Cerebellar nuclear complex (tissue), 1 donor: Measurements from ENCODE around the gene MAP1B.

Experiments used
- DNase-seq, 2 experiments: peaks; one replicate each; lab custom pipeline; 2025; lab: John Stamatoyannopoulos, UW

Gene MAP1B

DNA sequence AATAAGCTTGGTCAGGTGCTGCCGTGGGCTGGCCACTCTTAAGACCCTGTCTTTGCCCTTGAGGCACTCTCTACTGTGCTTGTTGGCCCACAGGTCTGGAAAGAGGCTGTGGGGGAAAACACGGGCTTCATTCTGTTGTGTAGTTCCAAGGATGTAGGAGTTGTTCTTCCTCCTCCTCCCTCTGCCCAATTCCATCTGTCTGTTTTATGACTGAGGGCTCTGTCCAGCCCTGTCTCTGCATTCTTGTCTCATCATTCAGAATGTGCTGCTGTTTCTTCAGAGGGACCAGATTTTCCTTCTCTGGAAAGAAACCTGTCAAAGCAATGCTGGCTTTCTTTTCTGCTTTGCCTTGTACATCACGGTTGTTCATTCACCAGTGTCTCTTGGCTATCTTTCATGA lies 84.1 kb downstream of the MAP1B start:
- DNase-seq: no peak

DNA sequence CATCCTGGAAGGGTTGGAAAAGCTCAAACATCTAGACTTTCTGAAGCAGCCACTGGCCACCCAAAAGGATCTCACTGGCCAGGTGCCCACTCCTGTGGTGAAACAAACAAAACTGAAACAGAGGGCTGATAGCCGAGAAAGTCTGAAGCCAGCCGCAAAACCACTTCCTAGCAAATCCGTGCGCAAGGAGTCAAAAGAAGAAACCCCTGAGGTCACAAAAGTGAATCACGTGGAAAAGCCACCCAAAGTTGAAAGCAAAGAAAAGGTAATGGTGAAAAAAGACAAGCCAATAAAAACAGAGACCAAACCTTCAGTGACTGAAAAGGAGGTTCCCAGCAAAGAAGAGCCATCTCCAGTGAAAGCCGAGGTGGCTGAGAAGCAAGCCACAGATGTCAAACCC lies 87.6 kb downstream of the MAP1B start:
- no peak for DNase-seq

DNA sequence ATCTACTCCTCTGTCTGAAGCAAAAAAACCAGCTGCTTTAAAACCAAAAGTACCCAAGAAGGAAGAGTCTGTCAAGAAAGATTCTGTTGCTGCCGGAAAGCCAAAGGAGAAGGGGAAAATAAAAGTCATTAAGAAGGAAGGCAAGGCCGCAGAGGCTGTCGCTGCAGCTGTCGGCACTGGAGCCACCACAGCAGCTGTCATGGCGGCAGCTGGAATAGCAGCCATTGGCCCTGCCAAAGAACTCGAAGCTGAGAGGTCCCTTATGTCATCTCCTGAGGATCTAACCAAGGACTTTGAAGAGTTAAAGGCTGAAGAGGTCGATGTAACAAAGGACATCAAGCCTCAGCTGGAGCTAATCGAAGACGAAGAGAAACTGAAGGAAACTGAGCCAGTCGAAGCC lies 88.3 kb downstream of the MAP1B start:
- DNase-seq: no peak

DNA sequence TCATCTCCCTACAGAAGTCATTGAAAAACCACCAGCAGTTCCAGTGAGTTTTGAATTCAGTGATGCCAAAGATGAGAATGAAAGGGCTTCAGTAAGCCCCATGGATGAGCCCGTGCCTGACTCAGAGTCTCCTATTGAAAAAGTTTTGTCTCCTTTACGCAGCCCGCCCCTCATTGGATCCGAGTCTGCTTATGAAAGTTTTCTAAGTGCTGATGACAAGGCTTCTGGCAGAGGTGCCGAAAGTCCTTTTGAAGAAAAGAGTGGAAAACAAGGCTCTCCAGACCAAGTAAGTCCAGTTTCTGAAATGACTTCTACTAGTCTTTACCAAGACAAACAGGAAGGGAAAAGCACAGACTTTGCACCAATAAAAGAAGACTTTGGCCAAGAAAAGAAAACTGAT lies 90.1 kb downstream of the MAP1B start:
- DNase-seq: no peak

DNA sequence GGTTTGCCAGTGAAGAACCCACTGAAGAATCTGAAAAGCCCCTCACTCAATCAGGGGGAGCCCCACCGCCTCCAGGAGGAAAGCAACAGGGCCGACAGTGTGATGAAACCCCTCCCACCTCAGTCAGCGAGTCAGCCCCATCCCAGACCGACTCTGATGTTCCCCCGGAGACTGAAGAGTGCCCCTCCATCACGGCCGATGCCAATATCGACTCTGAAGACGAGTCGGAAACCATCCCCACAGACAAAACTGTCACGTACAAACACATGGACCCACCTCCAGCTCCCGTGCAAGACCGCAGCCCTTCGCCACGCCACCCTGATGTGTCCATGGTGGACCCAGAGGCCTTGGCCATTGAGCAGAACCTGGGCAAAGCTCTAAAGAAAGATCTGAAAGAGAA lies 92.4 kb downstream of the MAP1B start:
- DNase-seq: no peak

DNA sequence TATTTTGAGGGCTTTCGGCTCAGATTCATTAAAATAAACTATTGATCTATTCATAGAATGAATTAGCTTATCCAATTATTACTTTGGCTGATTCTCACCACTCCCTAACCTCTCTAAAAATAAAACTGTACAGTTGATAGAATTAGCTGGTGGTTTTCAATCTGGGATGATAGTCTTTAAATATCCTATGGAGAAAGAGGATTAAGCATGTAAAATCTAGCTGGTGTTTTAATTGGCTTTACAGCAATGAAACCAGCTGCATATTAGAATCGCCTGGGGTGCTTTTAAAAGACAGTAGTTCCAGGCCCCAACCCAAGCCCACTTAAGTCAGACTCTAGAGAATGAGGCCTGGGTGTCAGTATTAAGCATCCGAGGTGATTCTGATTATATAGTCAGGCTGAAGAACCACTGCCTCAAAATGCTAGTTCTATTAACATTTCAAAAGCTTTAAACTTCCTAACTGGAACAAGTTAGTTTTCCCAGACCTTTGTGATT lies 95.1 kb downstream of the MAP1B start:
- no peak for DNase-seq

DNA sequence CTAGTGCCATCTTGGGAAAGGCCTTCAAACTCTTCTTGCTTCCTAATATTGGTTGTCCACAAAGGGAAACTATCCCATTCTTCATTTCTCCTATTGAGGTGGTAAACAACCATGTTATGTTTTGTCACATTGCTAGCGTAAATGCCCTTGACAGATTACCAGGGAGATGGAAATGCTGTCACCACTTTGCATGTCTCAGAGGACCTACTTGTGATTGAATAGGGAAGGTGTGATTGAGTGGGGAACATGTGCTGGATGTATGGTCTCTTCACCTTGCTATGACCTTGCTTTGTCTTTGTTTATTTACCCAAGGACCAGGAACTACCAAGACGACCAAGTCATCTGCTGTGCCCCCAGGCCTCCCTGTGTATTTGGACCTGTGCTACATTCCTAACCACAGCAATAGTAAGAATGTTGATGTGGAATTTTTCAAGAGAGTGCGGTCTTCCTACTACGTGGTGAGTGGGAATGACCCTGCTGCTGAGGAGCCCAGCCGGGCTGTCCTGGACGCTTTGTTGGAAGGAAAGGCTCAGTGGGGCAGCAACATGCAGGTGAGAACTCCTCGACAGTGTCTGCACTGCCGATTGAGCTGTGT lies 96.1 kb downstream of the MAP1B start:
- DNase-seq: no peak

DNA sequence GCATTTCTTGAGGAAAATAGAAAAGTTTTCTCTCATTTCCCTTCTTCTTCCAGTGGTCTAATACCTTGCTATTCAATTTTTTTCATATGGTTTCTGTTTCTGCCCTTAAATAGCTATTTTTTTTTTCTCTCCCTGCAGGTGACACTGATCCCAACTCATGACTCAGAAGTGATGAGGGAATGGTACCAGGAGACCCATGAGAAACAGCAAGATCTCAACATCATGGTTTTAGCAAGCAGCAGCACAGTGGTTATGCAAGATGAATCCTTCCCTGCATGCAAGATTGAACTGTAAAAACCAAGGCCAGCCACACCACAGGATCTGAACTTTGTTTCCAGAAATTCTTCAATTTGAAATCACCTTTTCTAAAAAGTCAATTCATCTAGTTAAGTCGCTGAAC lies 97.7 kb downstream of the MAP1B start:
- no peak for DNase-seq

DNA sequence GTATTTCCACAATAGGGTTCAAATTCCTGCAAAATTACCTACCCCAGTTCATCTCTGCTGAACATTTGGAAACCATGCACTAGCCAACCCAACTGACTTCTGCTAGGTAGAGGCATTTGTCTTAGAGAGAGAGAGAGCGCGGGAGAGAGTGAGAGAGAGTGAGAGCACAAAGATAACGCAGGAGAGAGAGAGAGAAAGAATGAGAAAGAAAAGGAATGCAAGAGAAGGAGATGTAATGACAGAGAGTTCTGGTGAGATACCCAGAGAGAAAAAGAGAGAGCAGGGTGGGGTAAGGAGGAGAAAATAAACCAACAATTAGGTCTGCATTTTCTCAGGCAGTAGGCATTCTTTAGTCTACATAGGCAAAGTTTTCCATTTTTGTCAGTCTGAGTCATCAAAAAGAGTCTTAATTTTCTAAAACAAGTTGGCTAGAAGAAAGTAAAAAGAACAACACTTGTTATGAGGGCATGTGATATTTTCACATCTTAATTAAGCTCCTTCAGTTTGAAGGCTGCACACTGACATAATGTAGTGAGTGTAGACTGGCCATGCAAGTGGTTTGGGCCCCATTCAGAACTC lies 98.2 kb downstream of the MAP1B start:
- no peak for DNase-seq

DNA sequence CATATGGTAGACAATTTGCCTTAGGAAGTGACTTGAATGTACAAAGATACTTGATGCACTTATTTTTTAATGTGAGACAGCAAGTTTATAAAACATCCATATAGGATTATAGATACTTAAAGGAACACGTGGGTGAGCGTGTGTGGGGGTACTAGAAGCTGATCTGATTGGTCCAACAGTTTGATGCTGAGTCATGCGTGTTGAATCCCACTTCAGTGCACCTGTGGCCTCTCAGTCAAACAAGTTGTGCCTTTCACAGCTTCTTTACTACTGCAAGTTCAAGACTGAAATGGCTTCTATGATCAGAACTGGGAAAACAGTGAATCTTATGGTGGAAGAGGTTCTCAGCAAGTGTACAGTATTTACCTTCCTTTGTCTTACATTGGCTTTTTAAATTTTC lies 98.9 kb downstream of the MAP1B start:
- no peak for DNase-seq

DNA sequence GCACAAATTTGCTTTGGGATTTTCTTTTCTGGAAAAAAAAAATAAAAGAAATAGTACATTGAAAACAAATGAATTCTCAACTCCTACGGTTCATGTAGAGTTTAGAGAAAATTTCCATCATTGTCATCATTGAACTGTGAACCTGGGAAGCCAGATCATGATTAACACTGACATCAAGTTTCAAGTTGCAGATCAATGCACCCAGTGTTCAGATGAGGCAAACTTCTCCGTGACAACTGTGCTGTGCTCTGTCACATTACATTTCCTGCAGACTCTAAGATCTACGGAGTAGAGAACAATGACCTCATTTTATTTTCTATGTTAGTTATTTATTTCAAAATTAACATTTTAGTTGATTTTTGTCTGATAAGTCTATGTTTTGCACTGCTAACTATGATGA lies 99.7 kb downstream of the MAP1B start:
- no peak for DNase-seq

DNA sequence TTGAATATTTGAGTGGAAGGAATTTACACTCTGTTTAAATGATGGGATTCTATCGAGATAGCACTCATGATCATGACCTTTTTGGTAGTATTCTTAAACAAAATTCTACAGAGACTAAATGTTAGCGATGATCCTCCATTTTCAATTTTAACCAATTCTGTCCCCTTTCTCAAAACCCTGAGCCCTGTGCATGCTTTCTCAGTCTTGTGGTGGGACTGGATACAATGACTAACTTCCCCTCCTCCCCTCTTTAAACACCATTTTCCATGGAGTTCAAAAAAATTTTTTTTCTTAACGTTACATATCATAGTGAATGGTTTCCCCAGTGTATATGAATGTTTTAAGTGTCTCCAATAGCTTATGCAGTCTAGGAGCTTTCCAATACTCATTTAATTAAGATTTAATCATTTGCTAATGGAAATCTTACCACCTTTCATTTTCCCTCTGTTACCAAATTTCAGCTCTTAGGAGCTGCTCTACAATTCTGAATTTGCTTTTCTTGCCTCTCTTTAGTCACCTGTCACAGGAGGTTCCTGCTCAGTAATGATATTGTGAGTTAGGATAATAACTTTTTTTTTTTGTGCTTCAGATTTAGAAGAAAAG lies 101.2 kb downstream of the MAP1B start:
- DNase-seq: no peak

DNA sequence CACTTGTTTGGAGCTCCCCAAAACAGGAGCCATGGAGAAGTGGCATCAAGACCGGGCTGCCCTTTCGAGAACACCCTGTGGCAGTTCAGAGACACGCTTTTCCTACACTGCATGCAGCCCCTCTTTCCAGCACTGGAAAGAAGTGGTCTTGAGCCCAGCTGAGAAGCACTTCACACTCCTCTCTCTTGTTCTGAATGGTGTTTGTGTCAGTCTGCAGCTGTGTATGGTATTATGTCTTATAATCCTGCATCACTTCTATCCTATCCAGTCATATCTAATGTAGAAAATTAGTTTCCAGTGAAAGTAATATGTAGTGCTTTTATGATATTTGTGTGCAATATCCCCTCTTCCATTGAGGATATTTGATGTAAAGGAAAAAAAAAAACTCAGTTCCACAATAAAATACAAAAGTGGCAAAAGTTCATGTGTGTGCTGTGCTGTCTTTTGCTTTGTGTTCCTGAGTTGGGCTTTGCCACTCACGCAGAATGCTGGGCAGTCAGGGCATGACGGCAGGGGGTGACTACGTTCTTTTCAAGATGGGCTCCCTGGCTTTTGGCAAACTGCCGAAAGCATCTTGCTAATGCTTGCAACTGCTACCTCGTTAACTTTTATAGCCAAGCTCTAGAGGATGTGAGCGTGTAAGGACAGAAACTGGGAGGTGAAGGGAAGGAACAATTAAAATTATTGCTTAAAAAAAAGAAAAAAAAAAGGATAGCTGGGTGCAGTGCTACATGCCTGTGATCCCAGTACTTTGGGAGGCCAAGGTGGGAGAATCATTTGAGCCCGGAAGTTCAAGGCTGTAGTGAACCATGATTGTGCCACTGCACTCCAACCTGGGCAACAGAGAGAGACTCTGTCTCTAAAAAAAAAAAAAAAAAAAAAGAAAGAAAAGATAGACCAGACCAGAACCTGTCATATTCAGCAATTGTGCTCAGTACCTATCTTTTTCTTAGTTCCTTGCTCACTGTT lies 102.2 kb downstream of the MAP1B start:
- no peak for DNase-seq

DNA sequence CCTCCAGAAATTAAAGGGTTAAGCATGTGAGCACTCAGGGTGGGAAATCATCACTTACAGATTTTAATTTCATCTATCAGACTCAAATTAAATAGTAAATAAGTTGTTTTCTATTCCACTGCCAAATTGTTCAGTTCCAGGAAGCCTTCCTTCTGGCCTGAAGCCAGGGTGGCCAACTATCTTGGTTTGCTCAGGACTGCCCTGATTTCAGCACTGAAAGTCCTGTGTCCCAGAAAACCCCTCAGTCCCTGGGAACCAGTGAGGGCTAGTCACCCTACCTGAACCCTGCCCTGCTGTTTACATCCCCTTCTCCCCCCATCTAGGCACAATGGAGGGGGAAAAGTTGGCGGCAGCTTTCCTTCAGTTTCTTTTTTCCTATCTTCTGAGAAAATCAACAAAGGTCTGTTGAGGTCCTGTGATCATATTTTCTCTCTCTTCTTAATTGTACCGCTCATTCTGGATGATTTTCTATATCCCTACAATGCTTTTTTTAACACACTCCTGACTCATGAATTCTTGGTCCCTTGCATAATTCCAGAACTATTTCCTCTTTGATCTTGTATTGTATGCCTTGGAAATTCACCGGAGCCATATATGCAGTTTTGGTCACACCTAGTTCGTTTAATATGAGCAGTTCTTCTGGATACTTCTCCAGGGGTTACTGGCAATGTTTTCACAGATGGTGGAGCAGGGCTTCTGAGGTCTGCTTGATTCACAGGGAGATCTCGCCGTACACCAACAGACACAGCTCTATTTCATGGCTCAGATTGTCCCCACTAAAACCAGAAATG lies 103.8 kb downstream of the MAP1B start:
- no peak for DNase-seq

DNA sequence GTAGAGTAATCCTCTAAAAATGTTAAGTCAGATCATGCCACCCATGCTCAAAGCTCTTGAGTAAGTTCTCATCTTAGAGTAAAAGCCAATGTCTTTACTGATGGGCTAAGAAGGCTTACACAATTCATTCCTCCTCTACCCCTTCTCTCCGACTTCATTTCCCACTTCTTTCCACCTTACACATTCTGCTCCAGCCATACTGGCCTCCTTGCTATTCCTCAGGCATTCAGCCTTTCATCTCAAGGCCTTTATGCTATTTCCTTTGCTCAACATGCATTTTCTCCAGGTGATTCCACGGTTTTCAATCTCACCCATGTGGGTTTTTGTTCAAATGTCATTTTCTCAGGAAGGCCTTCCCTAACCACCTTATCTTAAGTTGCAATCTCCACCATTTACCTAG lies 104.9 kb downstream of the MAP1B start:
- no peak for DNase-seq

DNA sequence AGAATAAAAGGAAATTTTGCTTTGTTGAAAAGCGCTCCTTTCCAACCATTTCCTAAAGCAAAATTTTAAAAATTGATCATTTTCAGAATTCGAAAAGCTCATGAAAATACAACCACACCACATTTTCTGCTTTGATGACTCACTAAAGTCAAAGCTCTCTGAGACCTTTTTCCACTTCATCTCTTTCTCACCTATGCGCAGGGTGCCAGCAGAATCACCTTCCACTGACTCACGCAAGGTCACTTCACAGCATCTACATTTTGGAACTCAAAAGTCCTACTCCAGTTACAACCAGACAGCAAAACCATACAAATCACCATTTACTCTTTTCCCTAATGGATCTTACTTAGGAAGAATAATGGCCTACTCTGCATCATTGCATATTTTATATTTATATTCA lies 106.2 kb downstream of the MAP1B start:
- DNase-seq: no peak

DNA sequence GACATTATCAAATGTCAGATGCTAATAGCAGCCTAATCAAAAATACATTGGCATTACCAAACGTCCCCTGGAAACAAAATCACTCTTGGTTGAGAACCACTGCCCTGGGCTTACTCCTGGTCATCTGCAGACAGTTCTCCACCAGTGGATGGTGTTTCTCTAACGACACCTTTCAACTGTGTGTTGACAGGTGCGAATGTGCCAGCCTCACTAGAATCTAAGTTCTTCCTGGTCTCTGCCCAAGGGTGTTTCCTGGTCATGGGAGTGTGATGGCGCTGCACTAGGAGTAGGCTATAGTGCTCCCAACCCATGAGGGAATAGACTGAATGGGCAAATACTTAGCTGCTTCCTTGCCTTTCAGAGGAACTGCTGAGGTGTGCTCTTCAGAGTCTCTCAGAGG lies 106.9 kb downstream of the MAP1B start:
- no peak for DNase-seq

DNA sequence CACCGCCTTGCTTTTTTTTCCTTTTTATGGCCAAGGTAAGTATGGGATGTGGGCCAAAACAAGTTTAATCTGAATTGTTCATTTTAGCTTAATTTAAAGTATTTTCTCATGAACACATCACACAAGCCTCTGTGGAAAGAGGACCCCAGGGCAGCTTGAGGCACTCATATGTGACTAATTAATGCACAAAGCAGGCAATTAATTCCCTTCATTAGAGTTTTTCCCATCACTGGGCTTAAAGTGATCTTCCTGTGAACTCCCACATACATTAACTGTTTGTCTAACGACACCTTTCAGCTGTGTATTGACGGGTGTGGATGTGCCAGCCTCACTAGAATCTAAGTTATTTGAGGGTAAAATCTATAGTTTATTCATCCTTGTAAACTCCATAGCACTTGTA lies 109.5 kb downstream of the MAP1B start:
- DNase-seq: no peak

DNA sequence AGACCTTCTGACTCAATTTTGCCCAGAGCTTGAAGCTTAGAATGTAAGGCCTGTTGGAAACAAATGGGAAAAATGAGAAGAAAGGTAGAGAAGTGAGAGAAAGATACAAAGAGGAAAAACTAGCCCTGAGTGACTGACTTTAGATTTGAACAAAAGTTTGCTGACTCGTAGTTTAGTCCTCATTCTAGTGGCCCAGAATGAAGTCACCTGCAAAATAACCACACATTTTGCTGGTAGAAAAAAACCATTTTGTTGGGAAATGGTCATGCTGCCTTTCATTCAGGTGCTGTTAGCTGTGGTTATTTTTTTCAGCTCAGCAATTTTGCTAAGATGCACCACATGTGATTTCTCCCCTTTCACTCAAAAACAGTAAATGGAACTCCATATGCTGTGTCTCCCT lies 113.8 kb downstream of the MAP1B start:
- DNase-seq: no peak

DNA sequence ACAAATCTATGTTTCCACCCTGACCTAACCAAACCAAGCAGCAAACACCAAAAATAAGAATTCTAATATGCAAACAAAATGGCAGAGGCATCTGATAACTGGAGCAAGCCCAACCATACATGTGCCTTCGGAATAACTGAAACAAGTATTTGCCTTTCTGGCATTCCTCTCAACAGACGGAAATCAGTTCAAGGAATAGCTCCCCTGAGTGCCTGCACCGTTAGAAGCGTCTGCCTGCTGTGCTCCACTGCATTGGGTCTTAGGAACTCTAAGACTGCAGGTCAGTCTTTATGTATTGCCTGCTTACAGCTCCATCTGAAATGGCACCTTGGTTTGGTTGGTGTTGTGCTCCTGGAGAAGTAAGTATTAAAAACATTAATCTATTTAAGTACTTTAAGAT lies 114.3 kb downstream of the MAP1B start:
- DNase-seq: no peak

DNA sequence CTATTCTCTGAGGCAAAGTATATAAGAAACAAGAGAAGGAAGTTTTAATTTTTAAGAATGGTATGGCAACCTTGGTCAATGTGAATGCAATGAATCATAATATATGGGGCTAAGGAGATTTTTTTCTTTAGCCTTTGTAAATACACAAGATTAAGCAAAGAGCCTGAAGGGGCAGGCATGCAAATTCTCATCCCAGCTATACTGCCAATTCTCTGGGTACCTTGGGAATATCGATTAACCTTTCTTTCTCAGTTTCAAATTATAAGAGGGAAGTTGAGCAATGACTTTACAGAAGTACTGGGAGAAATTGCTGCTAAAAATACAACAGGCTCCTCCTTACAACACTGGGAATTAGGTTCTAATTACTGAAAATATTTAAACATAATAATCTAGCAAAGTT lies 115.2 kb downstream of the MAP1B start:
- DNase-seq: no peak

DNA sequence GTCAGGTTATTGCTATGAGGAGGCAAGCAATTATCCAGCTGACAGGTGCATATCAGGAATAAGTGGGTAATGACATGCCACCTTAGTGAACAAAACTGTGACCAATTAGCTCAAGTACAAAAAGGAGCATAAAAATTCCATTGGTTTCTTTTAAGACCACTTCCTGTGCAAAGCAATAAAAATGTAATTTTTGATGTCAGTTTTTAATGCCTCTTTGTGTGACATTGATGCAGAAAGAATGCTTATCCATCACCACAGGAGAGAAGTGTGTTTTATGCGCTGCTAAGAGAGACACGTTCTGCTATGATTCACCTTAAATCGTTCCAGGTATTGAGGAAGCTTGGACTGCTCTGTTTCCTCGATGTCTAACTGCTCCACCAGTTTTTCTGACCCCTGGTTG lies 116.1 kb downstream of the MAP1B start:
- no peak for DNase-seq
